Mammary epithelial cell (primary cell): ENCODE results near the gene DAP.

Experiments
- EZH2 ChIP-seq: IDR thresholded peaks from 2 replicates; pipeline ENCODE4 v1.6.1; 2012; ENCODE audit warnings: low read length, inconsistent platforms, borderline replicate concordance
- TF ChIP-seq, protein P1 (sequence below), 2 donors: IDR thresholded peaks in 1 of 2; conservative IDR thresholded peaks in 1 of 2; 2 replicates each; pipeline ENCODE4 v1.5.1; 2011 to 2012; ENCODE audit warnings: inconsistent platforms in 2 of 2, low read length in 2 of 2, mild to moderate bottlenecking in 2 of 2, control low read depth in 1 of 2, low read depth in 1 of 2; ENCODE audit not compliant: insufficient read depth in 1 of 2; ENCODE audit errors: extremely low read depth in 1 of 2

GRCh38 chr5:10647640-10648039 lies 113.4 kb downstream of the DAP start:
- no peak for TF ChIP-seq EZH2
- TF ChIP-seq, protein P1, sequence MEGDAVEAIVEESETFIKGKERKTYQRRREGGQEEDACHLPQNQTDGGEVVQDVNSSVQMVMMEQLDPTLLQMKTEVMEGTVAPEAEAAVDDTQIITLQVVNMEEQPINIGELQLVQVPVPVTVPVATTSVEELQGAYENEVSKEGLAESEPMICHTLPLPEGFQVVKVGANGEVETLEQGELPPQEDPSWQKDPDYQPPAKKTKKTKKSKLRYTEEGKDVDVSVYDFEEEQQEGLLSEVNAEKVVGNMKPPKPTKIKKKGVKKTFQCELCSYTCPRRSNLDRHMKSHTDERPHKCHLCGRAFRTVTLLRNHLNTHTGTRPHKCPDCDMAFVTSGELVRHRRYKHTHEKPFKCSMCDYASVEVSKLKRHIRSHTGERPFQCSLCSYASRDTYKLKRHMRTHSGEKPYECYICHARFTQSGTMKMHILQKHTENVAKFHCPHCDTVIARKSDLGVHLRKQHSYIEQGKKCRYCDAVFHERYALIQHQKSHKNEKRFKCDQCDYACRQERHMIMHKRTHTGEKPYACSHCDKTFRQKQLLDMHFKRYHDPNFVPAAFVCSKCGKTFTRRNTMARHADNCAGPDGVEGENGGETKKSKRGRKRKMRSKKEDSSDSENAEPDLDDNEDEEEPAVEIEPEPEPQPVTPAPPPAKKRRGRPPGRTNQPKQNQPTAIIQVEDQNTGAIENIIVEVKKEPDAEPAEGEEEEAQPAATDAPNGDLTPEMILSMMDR (conservative IDR thresholded peaks at IDR 0.05 in 1 of 2, IDR thresholded peaks at IDR 0.05 in 1 of 2; ENCODE audit: extremely low read depth in 1 of 2, insufficient read depth in 1 of 2, low read depth in 1 of 2, low read length in 2 of 2) = no peak
